Measurements from ENCODE around the gene HOXD4. TPM values are rescaled to one million over a fixed set of nuclear protein-coding genes. Genes with fewer than 3 reads are reported as not detected.

The HOXD4 gene
- total and polyA plus RNA-seq, 10 of the 15 experiments (the other 5 are each of a cell fraction or from before 2014, with no cell fraction given) = 0.07 TPM; not detected in 9

GRCh38 chr2:176162911-176163671 is 11.7 kb downstream of the HOXD4 start:
- no peaks in the 10 kb centered on the region for H3K4me1 ChIP-seq (ENCODE audit: control insufficient read depth, insufficient read depth, low read length)
- ChIA-PET SMC1A (ENCODE audit: uncharacterized antibody, unreplicated experiment) (no interaction called here), RAD21 (ENCODE audit: unreplicated experiment) (no interaction called here), POLR2A (no interaction called here), CTCF (interaction anchor here (0.6 kb wide), 1 partner anchor 476 kb away, joined by 3 read pairs; no protein-coding TSS in a partner anchor)
- H3K36me3 ChIP-seq (ENCODE audit: control insufficient read depth in 2 of 2, insufficient read depth in 2 of 2, low read length in 1 of 2) = no peaks in the 10 kb centered on the region
- intact Hi-C loops (cut with micrococcal nuclease; ENCODE audit: unreplicated experiment) (no loop called here), in situ Hi-C loops (cut with MboI) (no loop called here)
- no peaks in the 10 kb centered on the region for H3K79me2 ChIP-seq (ENCODE audit: control insufficient read depth, insufficient read depth, low read length)
- FAIRE-seq (no peak), ATAC-seq (no peak), DNase-seq (ENCODE audit: low read depth, low spot score) (no peak)
- H3K27ac ChIP-seq (ENCODE audit: control insufficient read depth, insufficient read depth) = no peak overlapping the region
- no TSS peak for BruUV-seq (replicated peaks)
- no peak overlapping the region for H3K9ac ChIP-seq (ENCODE audit: control insufficient read depth, insufficient read depth, low read length)
- 22% methylated on average over 29 of the region's 29 CpGs for WGBS (ENCODE audit: insufficient coverage, insufficient replicate concordance, low lambda C conversion rate, missing lambda C conversion rate)
- H3K9me3 ChIP-seq (replicated peaks; ENCODE audit: control insufficient read depth, insufficient read depth, low read length) = peaks cover 2% of the 10 kb centered on the region; the same call in 2 of the 3 replicates
- no peak overlapping the region for H3K4me2 ChIP-seq (ENCODE audit: control insufficient read depth, insufficient read depth)
- no peak overlapping the region for H3K4me3 ChIP-seq
- H2AFZ ChIP-seq (ENCODE audit: control insufficient read depth, low read depth, low read length) = no peak overlapping the region
- TF ChIP-seq TAF1 (IDR thresholded peaks at IDR 0.05; ENCODE audit: borderline replicate concordance, low read depth, low read length) (no peak), SUZ12 (IDR thresholded peaks at IDR 0.05; ENCODE audit: unreplicated experiment) (peak; percentile 64), SIN3A (IDR thresholded peaks at IDR 0.05; ENCODE audit: low read depth, low read length) (no peak), NFXL1 (IDR thresholded peaks at IDR 0.05; ENCODE audit: borderline replicate concordance) (no peak), TCF3 (IDR thresholded peaks at IDR 0.05; ENCODE audit: borderline replicate concordance, insufficient read depth, low read depth, low read length) (no peak)
- TF ChIP-seq, protein P1, sequence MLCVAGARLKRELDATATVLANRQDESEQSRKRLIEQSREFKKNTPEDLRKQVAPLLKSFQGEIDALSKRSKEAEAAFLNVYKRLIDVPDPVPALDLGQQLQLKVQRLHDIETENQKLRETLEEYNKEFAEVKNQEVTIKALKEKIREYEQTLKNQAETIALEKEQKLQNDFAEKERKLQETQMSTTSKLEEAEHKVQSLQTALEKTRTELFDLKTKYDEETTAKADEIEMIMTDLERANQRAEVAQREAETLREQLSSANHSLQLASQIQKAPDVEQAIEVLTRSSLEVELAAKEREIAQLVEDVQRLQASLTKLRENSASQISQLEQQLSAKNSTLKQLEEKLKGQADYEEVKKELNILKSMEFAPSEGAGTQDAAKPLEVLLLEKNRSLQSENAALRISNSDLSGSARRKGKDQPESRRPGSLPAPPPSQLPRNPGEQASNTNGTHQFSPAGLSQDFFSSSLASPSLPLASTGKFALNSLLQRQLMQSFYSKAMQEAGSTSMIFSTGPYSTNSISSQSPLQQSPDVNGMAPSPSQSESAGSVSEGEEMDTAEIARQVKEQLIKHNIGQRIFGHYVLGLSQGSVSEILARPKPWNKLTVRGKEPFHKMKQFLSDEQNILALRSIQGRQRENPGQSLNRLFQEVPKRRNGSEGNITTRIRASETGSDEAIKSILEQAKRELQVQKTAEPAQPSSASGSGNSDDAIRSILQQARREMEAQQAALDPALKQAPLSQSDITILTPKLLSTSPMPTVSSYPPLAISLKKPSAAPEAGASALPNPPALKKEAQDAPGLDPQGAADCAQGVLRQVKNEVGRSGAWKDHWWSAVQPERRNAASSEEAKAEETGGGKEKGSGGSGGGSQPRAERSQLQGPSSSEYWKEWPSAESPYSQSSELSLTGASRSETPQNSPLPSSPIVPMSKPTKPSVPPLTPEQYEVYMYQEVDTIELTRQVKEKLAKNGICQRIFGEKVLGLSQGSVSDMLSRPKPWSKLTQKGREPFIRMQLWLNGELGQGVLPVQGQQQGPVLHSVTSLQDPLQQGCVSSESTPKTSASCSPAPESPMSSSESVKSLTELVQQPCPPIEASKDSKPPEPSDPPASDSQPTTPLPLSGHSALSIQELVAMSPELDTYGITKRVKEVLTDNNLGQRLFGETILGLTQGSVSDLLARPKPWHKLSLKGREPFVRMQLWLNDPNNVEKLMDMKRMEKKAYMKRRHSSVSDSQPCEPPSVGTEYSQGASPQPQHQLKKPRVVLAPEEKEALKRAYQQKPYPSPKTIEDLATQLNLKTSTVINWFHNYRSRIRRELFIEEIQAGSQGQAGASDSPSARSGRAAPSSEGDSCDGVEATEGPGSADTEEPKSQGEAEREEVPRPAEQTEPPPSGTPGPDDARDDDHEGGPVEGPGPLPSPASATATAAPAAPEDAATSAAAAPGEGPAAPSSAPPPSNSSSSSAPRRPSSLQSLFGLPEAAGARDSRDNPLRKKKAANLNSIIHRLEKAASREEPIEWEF (IDR thresholded peaks at IDR 0.05; ENCODE audit: insufficient replicate concordance, low read depth, low read length) = no peak
- H3K27me3 ChIP-seq (replicated peaks in 1 of 2; ENCODE audit: control insufficient read depth in 2 of 2, insufficient read depth in 2 of 2, low read length in 1 of 2) = peaks cover 18 to 29% of the 10 kb centered on the region in 2 experiments
- no peaks in the 10 kb centered on the region for H4K20me1 ChIP-seq (ENCODE audit: control insufficient read depth, insufficient read depth)
